Pancreas (tissue), 10 donors: Measurements from ENCODE around the gene PPT2. TPM values are rescaled to one million over a fixed set of nuclear protein-coding genes. Genes with fewer than 3 reads are reported as not detected.
"Not testable (repeated sequence)": the region's sequence is repeated elsewhere in the genome, so short reads cannot be mapped to it uniquely, and the experiment has no call there.

Source experiments
- ATAC-seq, 4 donors: fragments of 200-7000 bp; cut with Tn5 transposase; one replicate each; pipeline versions ENCODE4 v1.8.0 to v1.9.1; 2020; ENCODE audit warnings: mild to moderate bottlenecking in 4 of 4, moderate library complexity in 4 of 4
- DNase-seq, 6 donors: peaks; one replicate each; pipeline ENCODE4 v3.0.0-alpha.2; 2020
- FAIRE-seq: peaks from 2 replicates; lab custom pipeline; 2012; peaks lifted over from hg19 to GRCh38; lab: Jason Lieb, UNC
- H3K27ac ChIP-seq, 4 donors: fragments of 200-600 bp; sonication (generic); 1 replicate in 3 of 4; 2 replicates in 1 of 4; pipeline versions ENCODE4 v1.5.0 to v1.8.0; 2020
- H3K27me3 ChIP-seq, 4 donors: fragments of 200-600 bp; one replicate each; pipeline ENCODE4 v1.8.0; 2021
- H3K36me3 ChIP-seq, 3 donors: fragments of 200-600 bp; sonication (generic) in 1 of 3; one replicate each; pipeline versions ENCODE4 v1.5.0 to v1.8.0; 2020 to 2021
- H3K4me1 ChIP-seq, 3 donors: fragments of 200-600 bp; one replicate each; pipeline ENCODE4 v1.8.0; 2021
- H3K4me3 ChIP-seq, 4 donors: fragments of 200-600 bp; sonication (generic) in 2 of 4; one replicate each; pipeline versions ENCODE4 v1.5.0 to v1.8.0; 2020 to 2021
- H3K9me3 ChIP-seq, 4 donors: fragments of 200-600 bp; one replicate each; pipeline ENCODE4 v1.8.0; 2021
- CTCF ChIP-seq, 4 donors: fragments of 200-600 bp; sonication (generic) in 3 of 4; IDR thresholded peaks; one replicate each; pipeline versions ENCODE4 v1.5.0 to v1.8.0; 2021; ENCODE audit warnings: antibody characterized with exemption in 4 of 4
- WGBS, 2 donors: extraction: QIAGEN DNeasy Blood & Tissue Kit; methylation state at CpG; one replicate each; pipeline ENCODE4 v1.1.7; 2013; 5-methylcytosine and 5-hydroxymethylcytosine counted together
- intact Hi-C, 3 donors: fragments of 100-400 bp; cut with DNase I; formaldehyde crosslinking; loops; one replicate each; pipeline versions ENCODE4 v1.11.1 to v1.14.2; 2022
- polyA plus RNA-seq, 2 donors: library from polyadenylated mRNA; stranded (reverse); fragments of 200-250 nt; gene quantifications; one replicate each; pipeline ENCODE4 v1.2.3, GENCODE V29; 2013
- total RNA-seq, 6 donors: library from RNA; stranded (reverse); fragmentation: NEBNext Ultra II Directional in 4 of 6; extraction: Animal tissue kit (Norgen Biotek cat#: 25700) in 4 of 6; gene quantifications; one replicate each; pipeline versions ENCODE4 v1.2.1 to v1.2.4, GENCODE V29; 2021 to 2023
- donor health status: healthy with polysubstance abuse.
- donor health status: DM: no; HTN: no; CAD: no; lungs with moderate emphysema.
- donor health status: DM: no; HTN: no; CAD: no.
- donor health status: control.
- donor health status: control.
- donor health status: Bipolar disorder and iron deficiency.
- donor health status: DM: yes; HTN: yes; CAD: no.
- donor health status: DM: no; HTN: no; CAD: no.
- donor health status: DM: no; HTN: no; CAD: no.
- donor health status: DM: yes; HTN: yes; CAD: no.

The PPT2 gene
- total and polyA plus RNA-seq, 8 donors: 5.6 to 13.9 (median 8.4) TPM

- H3K27ac ChIP-seq: peak within 1 kb of the TSS; percentile 70 to 92 (median 73)
- H3K27me3 ChIP-seq: no peaks in the 10 kb centered on the region
- WGBS, 2 donors: 1 to 2% methylated on average over 19 to 23 of the region's 23 CpGs
- peak; percentile 76 to 95 (median 88) for DNase-seq
- no peak for TF ChIP-seq CTCF (IDR thresholded peaks at IDR 0.05)
- no peak for FAIRE-seq
- intact Hi-C loops: no loop called here
- peak; percentile 82 to 88 (median 87) for ATAC-seq
- peaks cover 0 to 11% (median 6%) of the 10 kb centered on the region in 3 donors for H3K4me1 ChIP-seq
- H3K9me3 ChIP-seq: no peaks in the 10 kb centered on the region
- no peaks in the 10 kb centered on the region for H3K36me3 ChIP-seq
- peak within 1 kb of the TSS; percentile 42 to 71 (median 52) for H3K4me3 ChIP-seq
These were observed 36.3 kb downstream of the PPT2 start, which contains the start of gene PBX2 for GRCh38 chr6:32190054-32190851. Gene PBX2 (minus strand): TSS chr6:32190202. CDS start chr6:32189915, 287 bp downstream.

GRCh38 chr6:32190911-32191677, 37.2 kb downstream of the PPT2 start:
- FAIRE-seq: no peak
- H3K27ac ChIP-seq: peak overlapping the region; percentile 70 to 92 (median 73)
- peak in 1 of 6 donors; percentile 43 for DNase-seq
- ATAC-seq: no peak
- H3K4me1 ChIP-seq: peaks cover 0 to 11% (median 6%) of the 10 kb centered on the region in 3 donors
- no peak for TF ChIP-seq CTCF (IDR thresholded peaks at IDR 0.05)
- no peaks in the 10 kb centered on the region for H3K27me3 ChIP-seq
- 76 to 82% methylated on average over 8 of the region's 8 CpGs for WGBS, 2 donors
- no peaks in the 10 kb centered on the region for H3K9me3 ChIP-seq
- peak overlapping the region in 2 of 4 donors; percentile 56 to 71 for H3K4me3 ChIP-seq
- intact Hi-C loops: no loop called here
- H3K36me3 ChIP-seq: no peaks in the 10 kb centered on the region

- Histone ChIP-seq H3K27ac (peak overlapping the region in 2 of 4 donors; percentile 71 to 92), H3K27me3 (no peaks in the 10 kb centered on the region), H3K4me3 (peak overlapping the region in 1 of 4 donors; percentile 71), H3K9me3 (no peaks in the 10 kb centered on the region), H3K36me3 (no peaks in the 10 kb centered on the region), H3K4me1 (peaks cover 0 to 14% (median 6%) of the 10 kb centered on the region in 3 donors)
- no peak for FAIRE-seq
- intact Hi-C loops: no loop called here
- no peak for ATAC-seq
- WGBS, 2 donors: 69 to 76% methylated on average over 13 to 15 of the region's 15 CpGs
- DNase-seq: peak in 3 of 6 donors; percentile 38 to 69 (median 46)
- TF ChIP-seq CTCF (IDR thresholded peaks at IDR 0.05): no peak
These were observed 38.0 kb downstream of the PPT2 start for GRCh38 chr6:32191696-32192607.

GRCh38 chr6:32192608-32193039, 38.7 kb downstream of the PPT2 start, which contains the start of gene GPSM3:
Gene GPSM3 (minus strand): TSS chr6:32192643. CDS start chr6:32192513, 130 bp downstream.
- no peak for TF ChIP-seq CTCF (IDR thresholded peaks at IDR 0.05)
- ATAC-seq (no peak), DNase-seq (peak in 1 of 6 donors; percentile 54), FAIRE-seq (no peak)
- intact Hi-C loops: no loop called here
- Histone ChIP-seq H3K27me3 (no peaks in the 10 kb centered on the region), H3K36me3 (no peaks in the 10 kb centered on the region), H3K9me3 (no peaks in the 10 kb centered on the region), H3K4me3 (peak within 1 kb of the TSS in 1 of 4 donors; percentile 71), H3K4me1 (peaks cover 0 to 18% (median 6%) of the 10 kb centered on the region in 3 donors), H3K27ac (peak within 1 kb of the TSS in 2 of 4 donors; percentile 71 to 92)
- WGBS, 2 donors: 49 to 56% methylated on average over 4 to 5 of the region's 5 CpGs

- H3K27me3 ChIP-seq, intact Hi-C loops, FAIRE-seq, H3K36me3 ChIP-seq, ATAC-seq, H3K9me3 ChIP-seq: not testable (repeated sequence)
- 76 to 88% methylated on average over 13 of the region's 13 CpGs for WGBS, 2 donors
- peak in 1 of 6 donors; percentile 11 for DNase-seq
- Histone ChIP-seq H3K4me1 (peaks cover 0 to 18% (median 6%) of the 10 kb centered on the region in 3 donors), H3K4me3 (peak overlapping the region in 1 of 4 donors; percentile 71), H3K27ac (peak overlapping the region in 2 of 4 donors; percentile 44 to 92)
These were observed 39.2 kb downstream of the PPT2 start for GRCh38 chr6:32193096-32193495.
